ENCODE measurements around the gene IQCE. TPM values are rescaled to one million over a fixed set of nuclear protein-coding genes. Genes with fewer than 3 reads are reported as not detected.
"Not testable (repeated sequence)": the region's sequence is repeated elsewhere in the genome, so short reads cannot be mapped to it uniquely, and the experiment has no call there.

IQCE gene
- total RNA-seq, 1 donor from 2014 or later: 9.9 TPM

DNA sequence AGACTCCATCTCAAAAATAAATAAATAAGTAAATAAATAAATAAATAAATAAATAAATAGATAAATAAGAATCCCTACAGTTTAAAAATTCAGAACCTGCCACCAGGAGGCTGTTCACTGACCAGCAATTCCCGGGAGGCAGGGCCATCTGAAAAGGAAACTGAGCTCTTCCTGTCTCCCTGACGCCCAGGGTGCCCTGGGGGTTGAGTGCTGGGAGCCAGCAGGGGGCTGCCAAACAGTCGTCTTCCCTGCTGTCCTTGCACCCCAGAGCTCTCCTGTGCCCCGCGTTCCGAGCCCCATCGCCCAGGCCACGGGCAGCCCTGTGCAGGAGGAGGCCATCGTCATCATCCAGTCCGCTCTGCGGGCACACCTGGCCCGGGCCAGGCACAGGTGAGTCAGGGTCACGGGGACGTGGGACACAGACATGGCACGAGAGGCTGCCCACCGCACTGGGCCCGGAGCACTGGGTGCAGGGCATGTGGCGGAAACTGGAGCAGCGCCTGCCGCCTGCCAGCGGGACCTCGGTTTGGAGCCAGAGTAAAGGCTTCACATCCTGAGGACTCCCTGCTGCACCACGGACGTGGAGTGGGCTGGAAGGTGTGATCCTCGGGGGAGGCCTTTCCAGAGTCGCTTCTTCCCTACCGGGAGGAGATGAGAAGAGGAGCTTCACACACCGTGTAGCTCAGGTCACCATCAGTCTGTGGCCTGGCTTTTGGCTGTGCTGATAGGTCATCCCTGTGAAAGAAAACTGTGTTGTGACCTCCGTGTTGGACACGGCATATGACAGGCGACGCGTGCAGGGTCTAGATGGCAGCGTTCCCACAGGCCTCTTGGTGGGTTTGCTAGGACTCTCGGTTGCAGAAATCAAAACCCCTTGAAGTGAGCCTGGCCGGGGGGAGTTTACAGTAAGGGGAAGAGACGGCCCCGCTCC is 47.1 kb downstream of the IQCE start:
- DNase-seq: no peak
- no peak for ATAC-seq (ENCODE audit: poor library complexity)
- intact Hi-C loops (cut with DNase I): no loop called here

DNA sequence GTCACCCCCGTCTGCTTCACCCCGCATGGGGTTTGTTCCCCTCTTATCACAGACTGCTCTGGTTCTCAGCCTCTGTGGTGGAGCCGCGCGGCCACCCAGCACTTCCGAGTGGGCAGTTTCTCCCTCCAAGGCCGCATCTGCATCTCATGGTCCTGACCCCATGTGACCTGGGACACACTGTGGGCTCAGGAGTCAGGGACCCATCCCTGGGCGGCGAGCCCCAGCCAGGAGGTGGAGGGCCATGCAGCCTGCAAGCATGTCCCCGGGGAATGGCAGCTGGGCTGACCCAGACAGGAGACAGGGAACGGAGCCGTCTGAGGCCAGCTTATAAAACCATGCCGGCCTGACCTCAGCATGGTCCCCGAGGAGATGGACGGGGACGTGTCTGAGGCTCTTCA is 47.8 kb downstream of the IQCE start:
- intact Hi-C loops (cut with DNase I): no loop called here
- ATAC-seq (ENCODE audit: poor library complexity): no peak
- DNase-seq: no peak

DNA sequence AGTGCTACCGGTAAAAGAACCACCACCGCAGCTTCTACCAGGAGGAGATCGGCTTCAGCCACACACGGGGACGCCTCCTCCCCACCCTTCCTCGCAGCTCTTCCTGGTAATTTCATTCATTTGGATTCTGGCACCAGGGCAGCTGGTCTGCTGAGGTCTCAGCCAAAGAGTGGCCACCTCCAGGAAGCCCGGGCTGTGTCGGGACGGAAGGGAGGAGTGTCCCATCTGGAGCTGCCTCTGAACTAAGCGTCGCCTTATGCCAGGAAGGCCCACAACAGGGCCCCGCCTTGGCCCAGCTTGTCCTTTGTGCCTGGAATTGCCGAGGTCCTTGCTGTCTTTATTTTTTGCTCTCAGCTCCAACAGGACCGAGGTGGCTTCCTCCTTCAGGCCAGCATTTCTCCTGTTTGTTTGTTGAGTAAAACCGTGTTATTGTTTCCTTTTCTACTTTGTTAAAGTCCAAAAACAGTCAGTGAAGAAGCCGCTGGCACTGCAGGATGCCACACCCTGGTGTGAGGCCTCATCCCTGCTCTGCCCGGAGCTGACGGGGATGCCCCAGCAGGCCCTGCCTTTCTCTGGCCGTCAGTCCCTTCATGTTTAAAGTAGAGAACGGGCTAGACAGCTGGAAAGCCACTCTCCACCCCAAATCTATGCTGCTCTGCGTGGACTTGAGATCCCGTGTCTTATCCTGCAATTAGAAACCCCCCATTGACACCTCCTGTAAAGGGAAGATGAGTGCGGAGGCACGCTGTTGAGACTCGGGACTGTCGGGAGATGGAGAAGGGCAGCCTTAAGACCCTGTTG is 48.5 kb downstream of the IQCE start:
- intact Hi-C loops (cut with DNase I): no loop called here
- ATAC-seq (ENCODE audit: poor library complexity): peak; percentile 77
- DNase-seq: peak; percentile 90

DNA sequence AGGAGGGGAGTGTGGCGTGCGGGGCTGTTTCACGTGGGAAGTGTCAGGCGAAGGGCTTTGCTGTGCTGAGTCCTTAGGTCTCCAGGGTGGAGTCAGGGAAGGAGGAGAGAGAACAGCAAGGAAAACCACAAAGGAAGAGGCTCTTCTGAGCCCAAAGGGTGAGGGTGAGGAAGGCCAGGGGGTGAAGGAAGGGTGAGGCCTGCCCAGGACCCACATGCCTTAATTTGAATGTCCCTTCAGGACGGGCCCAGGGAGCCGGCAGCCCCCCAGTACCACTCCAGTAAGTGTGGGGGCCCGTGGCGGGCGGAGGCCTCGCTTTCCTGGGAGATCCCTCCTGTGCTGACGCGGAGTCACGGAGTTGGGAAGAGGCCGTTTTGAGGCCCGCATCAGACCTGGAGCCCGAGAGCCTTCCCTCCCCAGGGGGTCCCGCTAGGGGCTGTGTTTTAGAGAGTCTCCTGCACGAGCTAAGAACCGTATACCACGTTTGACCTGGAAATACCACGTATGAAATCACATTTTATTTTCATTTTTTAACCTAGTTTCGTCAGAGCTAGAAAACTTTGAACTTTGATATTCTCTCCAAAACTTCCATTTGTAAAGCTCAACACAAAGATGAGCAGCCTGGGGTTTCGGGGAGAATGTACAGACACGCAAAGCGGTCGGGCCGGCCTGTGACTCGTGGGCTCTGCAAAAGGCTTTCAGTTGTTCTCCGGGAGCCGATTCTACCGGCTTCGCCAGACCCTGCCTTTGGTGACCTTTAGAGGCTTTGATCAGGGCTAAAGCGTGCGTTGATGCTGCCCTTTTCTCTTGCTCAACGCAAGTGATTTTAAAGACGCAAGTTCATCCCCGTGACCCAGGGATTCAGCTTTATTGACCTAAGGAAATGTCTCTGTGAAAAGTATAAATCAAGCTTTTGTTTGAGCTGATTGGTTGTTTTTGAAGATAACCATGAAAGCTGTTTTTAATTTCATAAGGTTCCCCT is 49.4 kb downstream of the IQCE start:
- intact Hi-C loops (cut with DNase I): no loop called here
- ATAC-seq (ENCODE audit: poor library complexity) (no peak), DNase-seq (no peak)

DNA sequence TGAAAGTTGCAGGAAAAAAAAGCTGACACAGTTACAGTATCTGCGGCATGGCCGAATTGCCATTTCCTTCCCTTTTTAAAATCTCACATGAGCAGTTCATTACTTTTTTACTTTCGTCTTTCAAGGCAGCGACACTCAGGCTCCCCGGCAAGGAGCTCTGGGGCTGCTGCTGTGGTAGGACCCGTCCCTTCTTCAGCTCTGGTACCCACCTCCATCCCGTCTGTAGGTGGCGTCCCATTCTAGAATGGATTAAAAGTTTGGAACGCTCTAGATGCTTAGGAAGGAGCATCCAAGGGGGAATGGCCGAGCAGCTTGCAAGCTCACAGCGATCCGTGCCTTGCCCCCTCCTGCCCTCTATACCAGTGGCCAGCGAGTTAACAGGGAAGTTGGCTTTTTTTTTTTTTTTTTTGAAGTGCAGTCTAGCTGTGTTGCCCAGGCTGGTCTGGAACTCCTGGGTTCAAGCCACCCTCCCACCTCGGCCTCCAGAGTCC is 50.2 kb downstream of the IQCE start:
- DNase-seq: no peak
- intact Hi-C loops (cut with DNase I): no loop called here
- no peak for ATAC-seq (ENCODE audit: poor library complexity)

DNA sequence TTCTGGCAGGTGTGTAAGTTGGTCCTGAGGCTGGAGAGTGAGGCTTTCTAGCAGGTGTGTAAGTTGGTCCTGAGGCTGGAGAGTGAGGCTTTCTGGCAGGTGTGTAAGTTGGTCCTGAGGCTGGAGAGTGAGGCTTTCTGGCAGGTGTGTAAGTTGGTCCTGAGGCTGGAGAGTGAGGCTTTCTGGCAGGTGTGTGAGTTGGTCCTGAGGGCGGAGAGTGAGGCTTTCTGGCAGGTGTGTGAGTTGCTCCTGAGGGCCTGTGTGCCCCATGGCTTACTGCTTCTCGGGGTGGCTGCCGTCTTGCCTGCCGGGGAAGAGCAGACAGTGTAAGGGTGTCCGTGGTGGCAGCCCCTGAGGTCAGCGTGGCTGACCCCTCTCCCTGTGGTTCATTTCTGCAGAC is 50.9 kb downstream of the IQCE start:
- DNase-seq; ATAC-seq (ENCODE audit: poor library complexity); intact Hi-C loops (cut with DNase I): not testable (repeated sequence)

DNA sequence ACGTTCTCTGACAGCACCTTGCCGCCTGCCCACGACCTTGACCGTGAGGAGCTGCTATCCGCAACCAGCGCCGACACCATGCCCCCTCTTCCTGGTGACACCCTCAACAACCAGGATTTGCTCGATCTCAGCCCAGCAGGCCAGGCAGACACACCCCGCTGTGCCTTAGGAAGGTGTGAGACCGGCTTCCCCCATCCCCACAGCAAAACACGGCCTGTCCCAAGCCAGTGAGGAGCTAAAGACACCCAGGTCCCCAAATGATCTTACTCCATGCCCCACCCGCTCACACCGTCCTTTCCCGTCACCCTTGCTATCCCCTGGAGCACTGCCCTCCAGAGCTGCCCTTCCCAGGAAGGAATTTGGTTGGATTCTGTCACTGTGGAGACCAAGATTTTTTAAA is 51.7 kb downstream of the IQCE start:
- intact Hi-C loops (cut with DNase I): no loop called here
- ATAC-seq (ENCODE audit: poor library complexity): no peak
- DNase-seq: no peak

DNA sequence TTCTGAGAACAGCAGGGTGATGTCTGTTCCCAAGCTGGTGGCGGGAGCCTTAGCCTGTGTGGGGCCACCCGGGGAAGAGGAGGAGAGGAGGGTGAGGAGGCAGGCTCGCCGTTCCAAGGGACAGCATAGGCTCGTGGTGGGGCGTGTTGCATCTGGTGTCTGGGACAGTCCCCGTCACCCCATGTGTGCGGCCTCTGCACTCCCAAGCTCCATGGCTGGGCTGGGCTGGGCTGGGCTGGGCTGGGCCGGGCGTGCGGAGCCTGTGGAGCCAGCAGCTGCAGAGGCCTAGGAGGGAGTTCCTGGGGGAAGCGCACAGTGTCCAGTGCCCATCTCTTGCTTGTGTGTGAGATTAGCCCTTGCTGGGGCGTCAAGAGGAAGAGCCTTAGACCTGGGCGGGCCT is 52.1 kb downstream of the IQCE start:
- intact Hi-C loops (cut with DNase I): no loop called here
- no peak for DNase-seq
- ATAC-seq (ENCODE audit: poor library complexity): no peak

DNA sequence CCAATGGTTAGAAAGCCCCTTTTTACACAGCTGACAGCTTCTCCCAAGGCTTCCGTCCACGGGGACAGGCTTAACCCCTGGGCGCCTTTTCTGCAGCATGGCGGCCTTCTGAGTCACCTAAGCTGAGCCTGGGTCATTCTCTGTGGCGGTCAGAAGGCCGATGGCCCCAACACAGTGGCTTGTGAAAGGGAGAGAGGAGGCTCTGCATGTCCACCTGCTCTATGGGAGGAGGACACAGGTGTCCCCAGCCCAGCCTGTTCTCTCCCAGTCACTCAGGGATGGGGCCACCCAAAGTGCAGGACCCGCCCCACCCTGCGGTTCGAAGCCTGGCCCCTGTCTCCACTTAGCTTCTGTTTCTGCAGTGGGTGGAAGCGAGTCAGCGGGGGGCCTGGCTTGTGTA is 52.6 kb downstream of the IQCE start:
- intact Hi-C loops (cut with DNase I): no loop called here
- DNase-seq (no peak), ATAC-seq (ENCODE audit: poor library complexity) (no peak)

DNA sequence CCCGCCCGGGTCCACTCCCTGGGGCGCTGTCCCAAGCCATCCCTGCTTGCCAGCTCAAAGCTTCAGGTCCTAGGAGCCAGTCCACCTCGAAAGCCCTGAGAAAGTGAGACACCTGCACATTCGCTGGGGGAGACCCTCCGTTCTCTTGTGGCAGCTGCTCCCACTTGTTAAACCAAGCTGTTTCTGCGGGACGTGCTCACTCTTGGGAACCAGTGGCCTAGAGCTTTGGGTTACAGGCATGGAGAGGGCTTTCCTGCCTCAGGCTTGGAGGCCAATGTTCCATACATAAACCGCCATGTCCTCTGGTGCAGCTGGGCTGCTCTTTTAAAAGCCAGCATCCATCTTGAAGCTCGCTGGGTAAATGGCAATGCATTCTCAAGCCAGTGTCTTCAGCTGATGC is 53.1 kb downstream of the IQCE start:
- ATAC-seq (ENCODE audit: poor library complexity) (no peak), DNase-seq (no peak)
- intact Hi-C loops (cut with DNase I): no loop called here

DNA sequence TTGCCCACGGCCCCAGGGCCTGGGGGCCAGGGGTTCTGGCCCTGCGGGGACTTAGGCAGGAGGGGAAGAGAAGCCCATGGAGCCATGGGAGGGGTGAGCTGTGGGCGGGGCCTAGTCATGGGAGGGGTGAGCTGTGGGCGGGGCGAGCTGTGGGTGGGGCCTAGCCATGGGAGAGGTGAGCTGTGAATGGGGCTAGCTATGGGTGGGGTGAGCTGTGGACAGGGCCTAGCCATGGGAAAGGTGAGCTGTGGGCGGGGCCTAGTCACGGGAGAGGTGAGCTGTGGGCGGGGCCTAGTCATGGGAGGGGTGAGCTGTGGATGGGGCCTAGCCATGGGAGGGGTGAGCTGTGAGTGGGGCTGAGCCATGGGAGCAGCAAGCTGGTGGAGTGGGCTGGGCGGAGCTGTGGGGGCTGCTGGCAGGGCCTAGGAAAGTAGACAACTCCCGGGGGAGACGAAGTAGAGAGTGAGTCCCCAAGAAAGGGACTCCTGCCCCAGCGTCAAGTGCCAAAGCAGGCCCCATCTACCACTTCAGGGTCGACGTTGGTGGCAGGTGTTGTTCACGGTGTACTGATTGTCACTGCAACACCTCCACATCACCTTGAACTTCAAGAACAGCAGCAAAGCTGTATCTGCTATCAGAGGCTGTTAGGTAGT is 53.8 kb downstream of the IQCE start:
- ATAC-seq (ENCODE audit: poor library complexity): no peak
- intact Hi-C loops (cut with DNase I): no loop called here
- DNase-seq: no peak

DNA sequence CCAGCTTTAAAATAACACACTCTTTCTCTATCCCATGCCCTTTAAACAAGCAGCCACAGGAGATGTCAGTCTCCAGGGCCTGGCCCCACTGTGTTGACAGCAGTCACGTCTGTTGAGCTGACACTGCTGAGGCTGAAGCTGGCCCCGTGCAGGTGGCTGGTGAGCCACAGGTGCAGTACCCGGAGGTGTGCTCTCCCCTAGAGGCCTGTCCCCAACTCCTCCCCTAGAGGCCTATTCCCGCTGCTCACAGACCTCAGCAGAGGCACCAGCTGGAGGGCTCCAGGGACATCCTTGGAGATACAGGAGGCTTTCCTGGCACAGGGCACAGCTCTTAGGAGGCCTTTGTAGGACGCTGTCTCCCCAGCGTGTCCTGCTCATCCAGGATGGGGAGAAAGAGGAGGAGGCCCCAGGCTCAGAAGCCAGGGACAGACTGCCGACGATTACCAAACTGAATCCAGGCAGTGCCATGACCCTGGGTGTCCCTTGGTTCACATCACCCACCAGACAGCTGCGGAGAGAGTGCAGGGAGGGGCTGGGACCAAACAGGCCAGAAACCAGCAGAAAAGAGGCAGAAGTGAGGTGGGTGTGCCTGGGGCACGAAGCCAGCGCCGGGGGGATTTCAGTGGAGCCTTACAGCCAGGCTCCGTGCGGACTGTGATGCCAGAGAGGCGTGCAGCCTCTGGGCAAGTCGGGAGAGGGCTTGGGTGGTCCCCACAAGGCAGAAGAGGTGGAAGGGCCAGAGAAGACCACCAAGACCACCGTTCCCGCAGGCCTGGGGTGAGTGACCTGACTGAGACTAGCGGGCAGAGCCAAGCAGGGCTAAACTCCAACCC is 54.5 kb downstream of the IQCE start:
- intact Hi-C loops (cut with DNase I): no loop called here
- ATAC-seq (ENCODE audit: poor library complexity): no peak
- no peak for DNase-seq

DNA sequence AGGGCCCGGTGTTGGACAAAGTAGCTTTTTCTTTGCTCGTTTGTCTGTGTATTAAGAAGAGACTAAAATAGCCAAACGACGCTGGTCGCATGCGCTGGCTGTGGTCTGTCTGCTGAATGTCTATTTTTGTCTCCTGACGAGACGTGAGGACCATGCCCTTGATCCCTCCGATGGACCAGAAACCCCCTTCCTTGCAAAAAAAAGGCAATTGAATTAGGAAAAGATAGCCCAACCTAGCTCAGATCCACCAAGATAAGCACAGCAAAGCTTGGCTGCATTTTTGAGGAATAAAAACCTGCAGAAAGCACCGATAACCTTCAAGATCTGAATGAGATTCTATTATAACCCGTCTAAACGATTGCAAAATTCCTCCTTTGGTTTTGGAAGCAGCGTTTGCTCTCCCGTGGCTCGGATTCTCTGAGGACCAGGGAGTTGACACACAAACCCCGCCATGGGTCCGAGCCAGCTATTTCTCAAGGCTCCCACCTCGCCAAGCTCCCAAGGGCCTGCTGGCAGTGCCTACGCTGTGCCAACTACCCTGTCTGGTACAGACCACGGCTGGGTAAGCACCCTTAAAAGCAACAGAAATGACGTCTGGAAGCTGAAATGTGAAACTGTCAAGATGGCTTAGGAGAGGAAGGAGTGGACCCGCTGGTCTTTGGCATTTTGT is 55.3 kb downstream of the IQCE start:
- intact Hi-C loops (cut with DNase I): no loop called here
- ATAC-seq (ENCODE audit: poor library complexity): peak; percentile 70
- DNase-seq: peak; percentile 76

DNA sequence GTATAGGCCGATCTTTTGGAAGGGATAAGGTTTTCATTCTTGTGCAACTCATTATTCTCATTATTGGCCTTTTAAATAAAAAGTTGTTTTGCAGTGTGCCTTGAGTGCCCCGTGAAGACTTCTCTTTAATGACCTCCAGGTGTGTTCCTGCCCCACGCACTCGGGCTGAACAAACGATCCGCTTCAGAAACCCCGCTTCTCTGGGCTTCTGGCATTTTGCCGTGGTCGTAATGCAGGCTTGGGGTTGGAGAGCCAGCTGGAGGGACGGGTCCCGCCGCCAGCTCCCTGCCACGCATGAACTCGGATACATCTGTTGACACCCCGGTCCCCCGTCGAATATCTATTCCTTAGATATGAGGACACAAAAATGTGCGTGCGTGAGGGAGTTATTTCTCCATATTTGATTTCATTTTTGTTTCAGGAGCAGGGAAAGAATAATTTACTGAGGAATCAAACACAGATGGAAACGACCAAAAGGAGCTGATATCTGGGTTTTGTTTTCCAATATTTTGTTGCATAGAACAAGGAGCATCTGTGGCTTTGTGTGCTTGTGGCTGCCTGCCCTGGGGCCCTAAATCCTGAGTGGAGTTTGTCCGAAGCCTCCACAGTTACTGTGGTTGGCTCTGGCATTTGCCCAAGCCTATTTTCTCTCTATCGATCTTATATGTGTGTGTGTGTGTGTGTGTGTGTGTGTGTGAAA is 56.0 kb downstream of the IQCE start:
- DNase-seq: no peak
- intact Hi-C loops (cut with DNase I): no loop called here
- no peak for ATAC-seq (ENCODE audit: poor library complexity)

DNA sequence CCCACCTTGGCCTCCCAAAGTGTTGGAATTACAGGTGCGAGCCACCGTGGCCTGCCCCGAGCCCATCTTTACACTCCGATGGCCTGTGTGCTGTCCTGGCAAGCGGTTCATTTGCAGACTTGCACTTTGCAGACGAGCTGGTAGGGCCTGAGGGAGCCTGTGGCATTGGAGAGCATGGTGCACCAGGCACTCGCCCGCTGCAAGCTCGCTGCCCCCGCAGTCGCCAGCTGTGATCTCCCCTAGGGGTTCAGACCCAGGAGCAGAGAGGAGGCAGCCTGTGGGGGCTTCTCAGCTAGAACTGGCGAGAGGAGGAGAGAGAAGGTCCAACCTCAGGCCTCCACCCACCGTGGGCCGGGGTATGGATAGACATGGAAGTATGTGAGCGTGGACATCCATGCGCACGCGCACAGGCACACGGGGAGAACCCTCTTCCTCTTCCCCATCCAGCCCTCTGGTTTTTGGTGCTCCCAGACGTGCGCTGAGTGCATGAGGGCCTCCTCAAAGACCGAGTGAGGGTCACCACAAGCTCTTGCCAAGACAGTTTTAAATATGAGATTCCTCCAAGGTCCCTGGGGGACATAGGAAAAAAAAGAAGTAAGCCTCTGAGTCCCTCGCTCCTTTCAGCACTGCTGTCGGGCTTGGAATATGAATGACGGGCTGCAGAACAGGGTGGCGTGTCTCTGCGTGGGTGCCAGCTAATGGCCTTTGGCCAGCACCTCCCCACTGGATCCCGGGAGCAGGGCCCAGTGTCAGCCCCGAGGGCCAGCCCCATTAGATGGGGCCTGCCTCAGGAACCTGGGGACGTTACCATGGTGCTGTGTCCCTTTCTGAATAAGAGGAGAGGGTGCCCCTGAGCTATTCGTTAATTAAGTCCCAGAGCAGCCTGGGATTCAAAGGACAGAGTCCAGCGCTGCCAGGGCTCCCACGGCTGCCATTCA is 57.9 kb downstream of the IQCE start:
- DNase-seq (no peak), ATAC-seq (ENCODE audit: poor library complexity) (peak; percentile 11)
- intact Hi-C loops (cut with DNase I): no loop called here

Measured in Right ventricle myocardium superior (tissue), 1 donor.